PC-3 (cell line): ENCODE data around the gene RNF166. TPM values are rescaled to one million over a fixed set of nuclear protein-coding genes. Genes with fewer than 3 reads are reported as not detected.

Experiments
- ATAC-seq: fragments of 200-7000 bp; cut with Tn5 transposase; 2 replicates; pipeline ENCODE4 v1.9.1; 2020; ENCODE audit warnings: mild to moderate bottlenecking, moderate library complexity
- BruUV-seq: library from RNA; stranded (reverse); fragments of 400-500 nt; replicated peaks from 2 replicates; lab custom pipeline; 2021; lab: Mats Ljungman, UMichigan
- CTCF ChIA-PET: fragments of 300-600 bp; sonication (Branson Sonifier 250); formaldehyde crosslinking; loops from one replicate; lab custom pipeline; 2022; ENCODE audit warnings: antibody characterized with exemption; lab: Charles Lee
- POLR2A ChIA-PET: fragments of 300-600 bp; sonication (Branson Sonifier 250); formaldehyde crosslinking; loops from one replicate; lab custom pipeline; 2022; ENCODE audit warnings: antibody characterized with exemption; ENCODE audit not compliant: unreplicated experiment; lab: Charles Lee
- DNase-seq: peaks from one replicate; pipeline ENCODE4 v3.0.0-alpha.2; 2015
- H2AFZ ChIP-seq: fragments of 300-600 bp; sonication (generic); 2 replicates; pipeline ENCODE4 v1.6.0; 2016; ENCODE audit warnings: antibody characterized with exemption, low read length
- H3F3A ChIP-seq: fragments of 300-600 bp; sonication (generic); one replicate; pipeline ENCODE4 v1.6.0; 2017; ENCODE audit warnings: antibody characterized with exemption, low read length, control low read depth, mild to moderate bottlenecking; ENCODE audit not compliant: unreplicated experiment
- H3K27ac ChIP-seq: fragments of 300-600 bp; sonication (generic); 2 replicates; pipeline ENCODE4 v1.5.1; 2016; ENCODE audit warnings: mild to moderate bottlenecking, low read length
- H3K27me3 ChIP-seq: fragments of 300-600 bp; sonication (generic); 2 replicates; pipeline ENCODE4 v1.6.1; 2016; ENCODE audit warnings: low read length, mixed read lengths
- H3K36me3 ChIP-seq: fragments of 300-600 bp; sonication (generic); 2 replicates; pipeline ENCODE4 v1.6.1; 2016; ENCODE audit warnings: low read depth, mixed run types, low read length, mixed read lengths
- H3K4me1 ChIP-seq: fragments of 300-600 bp; sonication (generic); 2 replicates; pipeline ENCODE4 v1.5.1; 2016; ENCODE audit warnings: low read length; ENCODE audit not compliant: insufficient read depth
- H3K4me2 ChIP-seq: fragments of 300-600 bp; sonication (generic); 2 replicates; pipeline ENCODE4 v1.6.0; 2016; ENCODE audit warnings: low read length
- H3K4me3 ChIP-seq: fragments of 300-600 bp; sonication (generic); 2 replicates; pipeline ENCODE4 v1.5.1; 2016; ENCODE audit warnings: mild to moderate bottlenecking, low read length, mixed read lengths
- H3K79me2 ChIP-seq: fragments of 300-600 bp; sonication (generic); 2 replicates; pipeline ENCODE4 v1.6.1; 2017; ENCODE audit warnings: low read length, mixed read lengths
- H3K9ac ChIP-seq: fragments of 300-600 bp; sonication (generic); 2 replicates; pipeline ENCODE4 v1.6.0; 2016; ENCODE audit warnings: mild to moderate bottlenecking, low read length
- H3K9me2 ChIP-seq: fragments of 300-600 bp; sonication (generic); replicated peaks from 2 replicates; pipeline ENCODE4 v1.6.1; 2016; ENCODE audit warnings: mixed run types, low read length, mixed read lengths
- H3K9me3 ChIP-seq: fragments of 300-600 bp; sonication (generic); 2 replicates; pipeline ENCODE4 v1.6.1; 2016; ENCODE audit warnings: low read length, mixed read lengths
- H4K20me1 ChIP-seq: fragments of 300-600 bp; sonication (generic); 2 replicates; pipeline ENCODE4 v1.6.1; 2016; ENCODE audit warnings: low read length, mixed read lengths
- EZH2 ChIP-seq: fragments of 300-600 bp; sonication (generic); IDR thresholded peaks from one replicate; pipeline ENCODE4 v1.6.1; 2017; ENCODE audit warnings: antibody characterized with exemption, mild to moderate bottlenecking, low read length; ENCODE audit not compliant: unreplicated experiment
- EZH2phosphoT487 ChIP-seq: fragments of 300-600 bp; sonication (generic); IDR thresholded peaks from 2 replicates; pipeline ENCODE4 v1.6.1; 2018; ENCODE audit warnings: mild to moderate bottlenecking, antibody characterized with exemption, low read length, borderline replicate concordance
- intact Hi-C: fragments of 100-400 bp; cut with micrococcal nuclease; formaldehyde crosslinking; loops from 2 replicates; pipeline ENCODE4 v1.9.0; 2023
- total RNA-seq: library from RNA; depleted of rRNA; stranded (reverse); fragments of >200 nt; gene quantifications from 2 replicates; pipeline ENCODE4 v1.2.3, GENCODE V29; 2014
- TF ChIP-seq, protein P1 (sequence below): fragments of 300-600 bp; sonication (generic); conservative IDR thresholded peaks from 2 replicates; pipeline ENCODE4 v1.5.1; 2017; ENCODE audit warnings: antibody characterized with exemption, low read depth, mild to moderate bottlenecking, low read length

The RNF166 gene
- total RNA-seq, 1 experiment from 2014 or later, result 28.8 TPM

GRCh38 chr16:88726408-88726749 is 20.2 kb upstream of the RNF166 start:
- no peaks in the 10 kb centered on the region for H3K27me3 ChIP-seq

GRCh38 chr16:88725609-88726407 is 19.6 kb upstream of the RNF166 start:
- BruUV-seq, result no TSS peak
- H3K4me1 ChIP-seq, result no peaks in the 10 kb centered on the region
- CTCF ChIA-PET, result no interaction called here
- peaks cover 4% of the 10 kb centered on the region; the same call in 1 of the 2 replicates for H3K36me3 ChIP-seq
- H3K9ac ChIP-seq, result no peak overlapping the region
- ATAC-seq (no peak), DNase-seq (no peak)
- no peak overlapping the region for H3K4me2 ChIP-seq
- no peaks in the 10 kb centered on the region for H3F3A ChIP-seq
- H3K9me3 ChIP-seq, result no peaks in the 10 kb centered on the region
- TF ChIP-seq EZH2phosphoT487, result no peak
- H3K27me3 ChIP-seq, result no peaks in the 10 kb centered on the region
- POLR2A ChIA-PET, result no interaction called here
- H2AFZ ChIP-seq, result no peak overlapping the region
- H3K79me2 ChIP-seq, result no peaks in the 10 kb centered on the region
- intact Hi-C loops, result no loop called here
- H4K20me1 ChIP-seq, result no peaks in the 10 kb centered on the region
- H3K4me3 ChIP-seq, result no peak overlapping the region
- H3K9me2 ChIP-seq, result no peaks in the 10 kb centered on the region
- H3K27ac ChIP-seq, result no peak overlapping the region

More at GRCh38 chr16:88726408-88726749, 20.2 kb upstream of the RNF166 start:
- Histone ChIP-seq H3K4me3 (no peak overlapping the region), H3K9me2 (no peaks in the 10 kb centered on the region), H3K79me2 (no peaks in the 10 kb centered on the region), H3K4me1 (no peaks in the 10 kb centered on the region), H2AFZ (no peak overlapping the region), H3K36me3 (peaks cover 4% of the 10 kb centered on the region; the same call in 1 of the 2 replicates), H3K27ac (no peak overlapping the region), H3K9me3 (no peaks in the 10 kb centered on the region), H3F3A (no peaks in the 10 kb centered on the region), H3K4me2 (no peak overlapping the region), H4K20me1 (no peaks in the 10 kb centered on the region), H3K9ac (no peak overlapping the region)
- POLR2A ChIA-PET, result no interaction called here
- intact Hi-C loops, result no loop called here
- DNase-seq (no peak), ATAC-seq (no peak)
- TF ChIP-seq EZH2phosphoT487 (no peak), EZH2 (no peak)
- TF ChIP-seq, protein P1, sequence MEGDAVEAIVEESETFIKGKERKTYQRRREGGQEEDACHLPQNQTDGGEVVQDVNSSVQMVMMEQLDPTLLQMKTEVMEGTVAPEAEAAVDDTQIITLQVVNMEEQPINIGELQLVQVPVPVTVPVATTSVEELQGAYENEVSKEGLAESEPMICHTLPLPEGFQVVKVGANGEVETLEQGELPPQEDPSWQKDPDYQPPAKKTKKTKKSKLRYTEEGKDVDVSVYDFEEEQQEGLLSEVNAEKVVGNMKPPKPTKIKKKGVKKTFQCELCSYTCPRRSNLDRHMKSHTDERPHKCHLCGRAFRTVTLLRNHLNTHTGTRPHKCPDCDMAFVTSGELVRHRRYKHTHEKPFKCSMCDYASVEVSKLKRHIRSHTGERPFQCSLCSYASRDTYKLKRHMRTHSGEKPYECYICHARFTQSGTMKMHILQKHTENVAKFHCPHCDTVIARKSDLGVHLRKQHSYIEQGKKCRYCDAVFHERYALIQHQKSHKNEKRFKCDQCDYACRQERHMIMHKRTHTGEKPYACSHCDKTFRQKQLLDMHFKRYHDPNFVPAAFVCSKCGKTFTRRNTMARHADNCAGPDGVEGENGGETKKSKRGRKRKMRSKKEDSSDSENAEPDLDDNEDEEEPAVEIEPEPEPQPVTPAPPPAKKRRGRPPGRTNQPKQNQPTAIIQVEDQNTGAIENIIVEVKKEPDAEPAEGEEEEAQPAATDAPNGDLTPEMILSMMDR, result no peak
- BruUV-seq, result no TSS peak
- CTCF ChIA-PET, result no interaction called here

DNA sequence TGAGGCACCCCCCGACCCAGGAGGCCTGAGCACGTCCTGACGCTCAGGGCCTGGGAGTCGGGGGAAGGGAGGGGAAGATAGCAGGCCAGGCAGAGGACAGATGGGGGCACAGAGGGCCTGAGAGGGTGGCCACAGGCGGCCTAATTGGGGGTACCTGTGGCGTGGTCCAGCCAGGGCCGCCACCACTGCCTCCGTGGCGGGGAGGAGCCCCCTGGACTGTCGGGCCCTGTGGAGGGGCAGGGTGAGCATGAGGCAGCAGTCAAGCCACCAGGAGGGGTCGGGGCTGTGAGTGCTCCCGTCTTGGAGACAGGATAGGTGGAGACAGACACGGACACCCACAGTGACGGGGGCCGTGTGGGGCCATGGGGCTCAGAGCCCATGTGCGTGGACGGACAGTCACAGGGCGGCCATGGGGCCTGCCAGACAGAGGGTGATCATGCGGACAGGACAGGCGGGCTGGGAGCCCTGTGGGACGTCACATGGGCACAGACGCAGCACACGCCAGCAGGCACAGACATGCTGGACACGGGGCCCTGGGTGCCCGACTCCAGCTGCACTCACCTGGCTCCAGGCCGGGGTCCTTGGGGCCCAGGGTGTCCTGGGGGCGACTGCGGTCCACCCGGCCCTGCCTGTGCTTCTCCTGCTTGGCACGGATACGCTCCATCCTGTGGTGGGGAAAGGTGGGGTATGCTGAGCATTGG is 18.8 kb upstream of the RNF166 start:
- Histone ChIP-seq H3K9me3 (no peaks in the 10 kb centered on the region), H4K20me1 (no peaks in the 10 kb centered on the region), H3K36me3 (peaks cover 4% of the 10 kb centered on the region; the same call in 1 of the 2 replicates), H3K9ac (no peak overlapping the region), H3K27me3 (no peaks in the 10 kb centered on the region), H3F3A (no peaks in the 10 kb centered on the region), H3K27ac (no peak overlapping the region), H3K4me3 (no peak overlapping the region), H3K9me2 (no peaks in the 10 kb centered on the region), H2AFZ (no peak overlapping the region), H3K4me2 (no peak overlapping the region), H3K79me2 (no peaks in the 10 kb centered on the region), H3K4me1 (no peaks in the 10 kb centered on the region)
- CTCF ChIA-PET, result no interaction called here
- no peak for ATAC-seq
- DNase-seq, result no peak
- TF ChIP-seq EZH2phosphoT487, result no peak
- TF ChIP-seq, protein P1, result no peak
- TF ChIP-seq EZH2, result no peak
- no TSS peak for BruUV-seq
- POLR2A ChIA-PET, result no interaction called here
- intact Hi-C loops, result no loop called here
